ENCODE results near the gene CBLB. TPM values are rescaled to one million over a fixed set of nuclear protein-coding genes. Genes with fewer than 3 reads are reported as not detected.

CBLB gene
- total RNA-seq, 1 donor from 2014 or later: 60.3 TPM

DNA sequence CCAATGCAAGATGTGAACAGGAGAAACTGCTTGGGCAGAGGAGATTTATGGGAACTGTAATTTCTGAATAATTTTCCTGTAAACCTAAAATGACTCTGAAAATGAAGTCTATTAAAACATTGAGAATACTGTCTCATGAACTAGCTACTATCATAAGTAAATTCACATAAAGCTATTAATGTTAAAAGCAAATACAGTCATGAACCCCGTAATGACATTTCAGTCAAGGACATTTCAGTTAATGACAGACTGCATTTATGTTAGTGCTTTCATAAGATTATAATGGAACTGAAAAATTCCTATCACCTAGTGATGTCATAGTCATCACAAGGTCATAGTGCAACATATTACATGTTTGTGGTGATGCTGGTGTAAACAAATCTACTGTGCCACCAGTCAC, 17.2 kb downstream of the CBLB start:
- ATAC-seq (no peak), DNase-seq (no peak)
- intact Hi-C loops (cut with micrococcal nuclease): no loop called here

DNA sequence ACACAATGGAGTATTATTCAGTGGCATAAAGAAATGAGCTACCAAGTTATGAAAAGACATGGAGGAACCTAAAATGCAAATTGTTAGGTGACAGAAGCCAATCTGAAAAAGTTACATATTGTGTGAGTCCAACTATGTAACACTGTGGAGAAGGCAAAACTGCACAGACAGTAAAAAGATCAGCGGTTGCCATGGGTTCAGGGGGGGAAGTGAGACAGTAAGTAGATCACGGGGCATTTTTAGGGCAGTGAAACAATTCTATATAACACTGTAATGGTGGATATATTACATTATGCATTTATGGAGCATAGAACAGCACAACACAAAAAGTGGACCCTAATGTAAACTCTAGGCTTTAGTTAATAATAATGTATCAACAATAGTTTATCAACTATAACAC, 17.6 kb downstream of the CBLB start:
- intact Hi-C loops (cut with micrococcal nuclease): no loop called here
- ATAC-seq (no peak), DNase-seq (no peak)

DNA sequence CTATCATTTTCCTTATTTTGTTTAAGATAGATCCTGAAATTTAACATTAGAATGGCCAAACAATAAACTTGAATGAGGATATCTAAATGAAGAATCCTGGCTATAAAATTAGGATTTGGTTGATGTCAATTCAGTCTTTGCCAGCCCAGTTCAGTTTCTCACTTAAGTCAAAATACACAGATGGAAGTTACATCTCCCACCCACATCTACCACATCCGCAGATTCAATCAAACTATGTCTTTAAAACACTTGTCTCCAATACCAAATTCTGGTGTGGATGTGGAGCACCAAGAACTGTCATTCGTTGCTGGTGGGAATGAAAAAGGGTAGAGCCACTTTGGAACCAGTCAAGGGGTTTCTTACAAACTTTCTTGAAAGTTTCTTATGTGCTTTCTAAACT, 18.2 kb downstream of the CBLB start:
- DNase-seq: no peak
- ATAC-seq: no peak
- intact Hi-C loops (cut with micrococcal nuclease): no loop called here

DNA sequence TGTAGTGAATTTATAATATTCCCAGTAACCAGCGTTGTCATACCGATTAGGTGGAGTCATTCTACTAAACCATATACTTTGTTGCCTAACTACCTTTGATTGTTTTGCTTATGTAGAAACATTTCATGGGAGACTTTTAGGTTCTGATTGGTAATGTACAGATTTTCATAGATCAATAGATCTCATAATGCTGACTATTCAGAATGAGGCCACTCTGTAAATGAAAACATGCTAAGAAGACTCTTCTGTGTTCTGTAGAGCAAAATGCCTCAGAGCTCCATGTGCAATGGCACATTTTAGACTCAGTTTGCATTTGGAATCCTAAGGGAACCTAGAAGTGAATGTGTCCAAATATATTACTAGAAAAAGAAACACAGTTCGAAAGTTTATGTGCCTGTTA, 20.0 kb downstream of the CBLB start:
- ATAC-seq (no peak), DNase-seq (no peak)
- intact Hi-C loops (cut with micrococcal nuclease): no loop called here

DNA sequence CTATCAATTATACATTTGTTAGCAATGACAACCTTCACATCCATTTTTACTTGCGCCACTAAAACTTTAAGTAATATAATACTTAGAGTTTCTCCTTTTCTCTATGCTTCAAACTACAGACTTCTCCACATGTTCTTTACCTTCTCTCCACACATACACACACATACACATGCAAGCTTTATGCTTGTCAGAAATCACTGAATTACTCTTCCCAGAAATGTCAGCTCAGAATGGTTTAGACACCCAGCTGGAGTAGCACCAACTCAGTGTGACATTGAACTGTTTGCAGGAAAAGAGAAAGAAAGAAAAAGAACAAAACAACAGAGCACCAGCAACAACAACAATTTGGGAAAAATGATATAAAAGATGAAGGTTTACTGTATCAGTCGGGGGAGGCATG, 20.9 kb downstream of the CBLB start:
- intact Hi-C loops (cut with micrococcal nuclease): no loop called here

DNA sequence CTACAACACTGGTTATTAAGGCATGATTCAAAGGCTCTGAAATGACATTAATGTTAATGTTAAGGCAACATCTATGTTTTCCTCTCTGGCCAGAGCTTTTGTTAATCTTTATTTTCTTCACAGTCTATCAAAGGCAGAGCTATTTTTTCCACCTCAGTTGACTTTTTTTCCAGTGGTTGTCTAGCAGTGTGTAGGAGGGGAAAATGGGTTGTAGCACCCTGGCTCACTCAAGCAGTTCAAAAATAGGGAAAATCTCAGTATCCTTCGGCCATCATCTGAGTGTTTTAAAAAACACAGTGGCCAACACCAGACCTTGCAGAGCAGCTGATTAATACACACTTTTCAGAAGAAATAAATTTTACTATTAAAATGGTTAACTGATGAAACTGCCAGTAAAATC, 21.4 kb downstream of the CBLB start:
- intact Hi-C loops (cut with micrococcal nuclease): no loop called here
- no peak for DNase-seq
- ATAC-seq: peak; percentile 40

More for the DNA sequence above, 20.9 kb downstream of the CBLB start:
- ATAC-seq (no peak), DNase-seq (no peak)

DNA sequence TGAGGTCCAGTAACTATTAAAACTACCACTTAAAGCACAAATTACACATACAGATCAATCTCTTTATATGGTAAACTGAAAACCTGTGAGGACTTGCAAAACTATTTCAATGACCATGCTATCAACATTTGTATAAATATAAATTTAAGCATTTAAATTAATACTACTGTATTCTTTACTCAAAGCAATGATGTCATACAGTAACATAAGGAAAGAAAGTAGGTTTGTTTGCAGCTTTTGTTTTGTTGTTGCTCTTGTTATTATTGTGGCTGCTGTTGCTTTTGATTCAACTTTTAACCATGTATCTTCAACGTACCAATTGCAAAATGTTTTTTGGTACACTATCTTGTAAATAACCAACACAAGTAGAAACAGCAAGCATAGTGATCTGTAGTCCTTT, 22.0 kb downstream of the CBLB start:
- intact Hi-C loops (cut with micrococcal nuclease): no loop called here
- no peak for ATAC-seq
- no peak for DNase-seq

DNA sequence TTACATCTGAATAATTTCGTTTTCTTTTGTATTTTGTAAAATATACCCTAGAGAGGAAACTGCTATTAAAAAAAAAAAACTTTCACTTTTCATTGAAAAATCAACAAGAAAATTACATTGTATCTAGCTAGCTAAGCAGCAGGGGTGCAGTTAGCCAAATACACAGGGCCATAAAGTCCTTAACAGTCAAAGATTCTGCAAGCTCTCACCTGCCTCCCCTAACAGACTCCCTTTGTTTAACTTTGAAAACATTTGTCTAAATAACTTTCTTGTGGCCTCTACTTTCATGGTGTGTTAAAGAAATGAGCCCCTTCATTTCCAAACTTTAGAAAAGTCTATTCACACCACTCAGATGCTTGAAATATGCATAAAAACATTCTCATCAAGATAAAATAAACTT, 23.3 kb downstream of the CBLB start:
- intact Hi-C loops (cut with micrococcal nuclease): no loop called here
- no peak for DNase-seq
- no peak for ATAC-seq

DNA sequence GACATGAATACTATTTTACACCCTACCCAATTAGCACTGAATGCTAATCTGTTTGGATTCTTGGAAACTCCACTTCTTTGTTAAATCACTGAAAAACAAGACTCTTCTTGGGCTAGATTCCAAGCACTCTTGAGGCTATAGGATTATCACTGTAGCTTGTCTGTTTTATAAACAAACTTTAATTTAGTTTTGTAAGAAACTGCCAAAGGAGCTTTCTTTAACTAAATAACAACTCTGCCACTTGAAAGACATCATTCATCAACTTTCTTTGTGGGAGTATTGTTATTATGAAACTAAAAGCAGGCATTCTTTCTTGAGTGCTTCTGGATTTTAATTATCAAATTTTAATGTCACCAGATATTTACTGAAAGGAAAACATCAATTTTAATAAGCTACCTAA, 24.1 kb downstream of the CBLB start:
- DNase-seq: no peak
- intact Hi-C loops (cut with micrococcal nuclease): no loop called here
- no peak for ATAC-seq

DNA sequence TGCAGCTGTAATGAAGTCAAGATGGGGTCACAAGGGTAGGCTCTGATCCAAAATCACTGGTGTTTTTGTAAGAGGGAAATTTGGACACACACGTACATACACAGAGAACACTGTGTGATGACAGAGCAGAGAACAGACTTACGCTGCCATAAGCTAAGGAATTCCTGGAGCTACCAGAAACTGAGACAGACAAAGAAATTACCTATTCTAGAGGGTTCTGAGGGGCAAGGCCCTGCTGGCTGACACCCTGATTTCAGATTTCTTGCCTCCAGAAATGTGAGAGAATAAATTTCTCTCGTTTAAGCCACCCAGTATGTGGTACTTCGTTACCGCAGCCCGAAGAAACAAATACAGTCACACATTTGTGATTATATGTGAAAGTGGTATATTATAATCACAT, 24.8 kb downstream of the CBLB start:
- intact Hi-C loops (cut with micrococcal nuclease): no loop called here
- DNase-seq (no peak), ATAC-seq (peak; percentile 88)

DNA sequence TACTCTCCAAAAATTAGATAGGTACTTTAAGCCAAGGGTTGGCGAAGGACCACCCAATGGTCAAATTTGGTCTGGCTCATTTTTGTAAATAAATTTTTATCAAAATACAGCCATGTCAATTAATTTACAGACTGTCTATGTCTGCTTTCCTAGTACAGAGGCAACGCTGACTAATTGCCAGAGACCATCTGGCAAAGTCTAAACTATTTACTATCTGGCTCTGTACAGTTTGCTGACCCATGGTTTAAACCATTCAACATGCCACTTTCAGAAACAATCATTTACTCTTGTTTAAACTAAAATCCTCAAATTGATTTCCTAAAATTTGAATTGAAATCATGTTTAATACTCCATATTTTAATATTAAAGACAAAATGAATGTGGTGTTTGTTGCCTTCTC, 25.9 kb downstream of the CBLB start:
- ATAC-seq (peak; percentile 56), DNase-seq (no peak)
- intact Hi-C loops (cut with micrococcal nuclease): no loop called here

DNA sequence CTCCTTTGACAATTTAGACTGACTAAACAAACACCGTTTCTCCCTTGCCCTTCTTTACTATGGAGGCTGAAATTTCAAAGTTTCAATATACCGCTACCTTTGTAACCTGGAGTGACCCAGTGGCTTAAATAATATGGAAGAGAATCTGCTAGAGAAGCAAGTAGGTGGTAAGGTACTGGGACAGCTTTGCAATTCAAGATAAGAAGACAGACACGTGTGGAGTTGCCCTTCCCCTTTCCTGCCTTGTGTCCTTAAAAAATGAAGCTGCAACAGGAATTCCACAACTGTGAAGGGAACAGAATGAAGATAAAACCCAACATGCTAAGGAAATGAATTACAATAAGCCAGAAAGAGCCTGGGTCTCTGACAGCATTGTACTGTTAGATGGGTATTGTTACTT, 26.4 kb downstream of the CBLB start:
- no peak for DNase-seq
- intact Hi-C loops (cut with micrococcal nuclease): no loop called here
- ATAC-seq: no peak

DNA sequence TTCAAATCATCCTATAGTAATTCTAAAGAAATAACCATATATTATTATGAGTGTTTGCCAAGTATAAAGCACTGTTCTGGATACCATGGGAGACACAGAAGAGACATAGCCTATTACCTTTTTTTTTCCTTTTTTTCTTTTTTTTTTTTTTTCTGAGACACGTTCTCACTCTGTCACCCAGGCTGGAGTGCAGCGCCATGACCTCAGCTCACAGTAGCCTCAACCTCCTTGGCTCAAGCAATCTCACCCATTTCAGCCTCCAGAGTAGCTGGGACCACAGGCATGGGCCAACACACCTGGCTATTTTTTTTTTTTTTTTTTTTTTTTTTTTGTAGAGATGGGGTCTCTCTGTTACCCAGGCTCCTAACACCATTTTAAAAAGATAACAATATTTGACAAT, 30.9 kb downstream of the CBLB start:
- no peak for DNase-seq
- intact Hi-C loops (cut with micrococcal nuclease): no loop called here
- peak; percentile 17 for ATAC-seq

DNA sequence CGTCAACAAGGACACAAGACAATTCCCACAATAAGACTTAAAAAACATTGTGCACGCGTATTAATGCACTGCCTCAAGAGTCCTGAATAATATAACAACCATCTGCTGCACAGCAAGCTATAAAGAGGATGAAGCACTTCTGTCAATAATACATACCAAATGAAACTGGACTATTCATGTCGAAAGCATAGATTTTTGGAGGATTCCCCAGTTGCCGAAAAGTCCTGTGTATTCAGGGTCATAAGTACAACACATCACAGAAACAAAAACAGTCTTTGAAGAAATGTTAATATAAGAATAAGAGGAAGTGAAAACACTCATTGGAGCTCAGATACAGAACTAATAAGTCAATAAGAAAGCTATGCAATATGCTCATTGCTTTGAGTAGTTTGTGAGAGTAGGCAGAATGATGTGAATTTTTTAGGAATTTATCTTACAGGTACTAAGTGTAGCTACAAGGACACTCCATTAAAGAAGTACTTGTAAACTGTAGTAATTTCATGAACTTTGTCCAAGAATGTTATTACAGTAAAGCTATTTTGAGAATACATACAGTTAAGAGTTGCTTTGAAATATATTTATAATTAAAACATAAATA, 31.6 kb downstream of the CBLB start:
- DNase-seq (no peak), ATAC-seq (no peak)
- intact Hi-C loops (cut with micrococcal nuclease): no loop called here

DNA sequence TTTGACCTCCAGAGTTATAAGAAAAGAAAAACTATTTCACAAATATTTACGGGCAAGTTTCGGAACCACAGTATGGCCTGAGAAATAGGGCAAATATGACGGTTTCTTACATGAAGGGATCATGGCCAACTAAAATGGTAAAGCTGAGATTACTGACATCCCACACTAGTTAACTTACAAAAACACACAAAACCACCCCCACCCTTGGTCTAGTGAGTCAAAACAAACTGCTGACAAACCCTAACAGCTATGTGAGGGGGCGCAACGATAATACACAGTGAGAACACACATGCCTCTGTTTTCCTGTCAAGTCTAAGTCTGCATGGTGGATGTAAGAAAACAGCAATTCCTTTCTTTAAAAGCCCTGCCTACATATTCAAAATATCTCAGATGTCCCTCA, 32.3 kb downstream of the CBLB start:
- ATAC-seq (peak; percentile 50), DNase-seq (no peak)
- intact Hi-C loops (cut with micrococcal nuclease): no loop called here

DNA sequence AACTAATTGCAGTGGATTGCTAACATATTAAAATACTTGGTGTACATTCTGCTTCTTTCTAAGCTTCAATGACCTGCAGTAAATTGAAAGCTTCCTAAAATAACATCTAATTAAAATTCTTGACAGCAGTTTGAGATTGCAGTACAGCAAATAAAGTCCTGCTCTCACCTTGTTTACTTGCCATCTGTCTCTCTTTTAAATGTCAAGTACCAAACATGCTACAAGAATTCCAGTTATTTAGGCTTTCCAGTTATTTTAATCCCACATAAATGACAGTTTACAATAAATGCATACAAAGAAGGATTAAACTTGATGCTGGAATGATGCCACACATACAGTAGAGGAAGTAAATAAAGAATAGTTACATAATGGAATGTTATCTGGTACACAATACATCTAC, 33.2 kb downstream of the CBLB start:
- DNase-seq: no peak
- intact Hi-C loops (cut with micrococcal nuclease): no loop called here
- ATAC-seq: peak; percentile 65

DNA sequence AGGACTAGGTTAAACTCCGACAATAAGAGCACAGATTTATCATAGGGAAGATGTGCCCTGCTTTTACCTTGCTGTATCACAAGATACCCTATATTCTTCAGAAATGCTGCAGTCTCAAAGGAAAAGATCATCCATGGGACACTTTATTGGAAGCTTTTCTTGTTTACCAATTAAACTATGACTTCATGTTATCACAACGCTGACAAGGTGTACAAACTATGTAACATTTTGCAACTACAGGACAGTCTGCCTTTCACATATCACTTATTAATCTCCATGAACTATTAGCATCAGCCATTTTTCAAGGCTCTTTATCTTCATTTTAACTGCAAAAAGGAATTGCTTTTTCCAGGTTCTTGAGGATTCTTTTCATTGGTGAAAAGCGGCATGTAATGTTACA, 34.0 kb downstream of the CBLB start:
- ATAC-seq: no peak
- intact Hi-C loops (cut with micrococcal nuclease): no loop called here

DNA sequence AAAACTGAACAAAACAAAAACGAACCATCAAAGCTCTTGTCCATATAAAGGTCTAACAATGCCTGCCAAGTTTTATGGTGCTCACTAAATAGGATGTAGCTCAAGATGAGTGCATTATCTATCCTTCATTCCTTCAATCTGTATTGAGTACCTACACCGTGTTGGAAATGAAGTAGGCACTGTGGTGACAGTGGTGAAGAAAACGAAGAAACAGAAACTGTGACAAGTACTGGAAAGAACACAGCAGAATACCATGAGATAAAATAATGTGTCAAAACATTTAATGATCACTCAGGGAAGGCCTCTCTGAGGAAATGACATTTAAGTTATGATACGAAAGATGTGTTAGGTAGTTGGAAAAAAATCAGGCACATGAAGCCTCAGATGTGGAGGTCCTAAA, 36.2 kb downstream of the CBLB start:
- ATAC-seq (no peak), DNase-seq (no peak)
- intact Hi-C loops (cut with micrococcal nuclease): no loop called here

More for the DNA sequence above, 34.0 kb downstream of the CBLB start:
- no peak for DNase-seq

DNA sequence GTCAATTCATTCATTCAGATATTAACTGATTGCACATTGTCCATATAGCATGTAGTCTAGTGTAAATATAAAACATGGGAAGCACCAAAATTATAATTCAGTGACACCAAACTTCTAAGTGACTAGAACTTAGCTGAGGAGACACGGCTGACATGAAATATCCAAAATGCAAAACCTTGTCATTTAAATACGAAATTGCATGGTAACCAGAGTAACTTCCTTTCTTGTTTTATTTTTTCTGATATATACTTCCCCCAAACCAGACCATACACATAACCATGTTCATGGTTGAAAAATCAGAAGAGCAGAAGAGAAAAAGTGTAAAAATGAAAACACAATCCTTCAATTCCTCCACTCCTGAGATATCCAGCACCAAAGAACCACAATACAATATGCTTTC, 38.0 kb downstream of the CBLB start:
- intact Hi-C loops (cut with micrococcal nuclease): no loop called here
- DNase-seq: no peak

DNA sequence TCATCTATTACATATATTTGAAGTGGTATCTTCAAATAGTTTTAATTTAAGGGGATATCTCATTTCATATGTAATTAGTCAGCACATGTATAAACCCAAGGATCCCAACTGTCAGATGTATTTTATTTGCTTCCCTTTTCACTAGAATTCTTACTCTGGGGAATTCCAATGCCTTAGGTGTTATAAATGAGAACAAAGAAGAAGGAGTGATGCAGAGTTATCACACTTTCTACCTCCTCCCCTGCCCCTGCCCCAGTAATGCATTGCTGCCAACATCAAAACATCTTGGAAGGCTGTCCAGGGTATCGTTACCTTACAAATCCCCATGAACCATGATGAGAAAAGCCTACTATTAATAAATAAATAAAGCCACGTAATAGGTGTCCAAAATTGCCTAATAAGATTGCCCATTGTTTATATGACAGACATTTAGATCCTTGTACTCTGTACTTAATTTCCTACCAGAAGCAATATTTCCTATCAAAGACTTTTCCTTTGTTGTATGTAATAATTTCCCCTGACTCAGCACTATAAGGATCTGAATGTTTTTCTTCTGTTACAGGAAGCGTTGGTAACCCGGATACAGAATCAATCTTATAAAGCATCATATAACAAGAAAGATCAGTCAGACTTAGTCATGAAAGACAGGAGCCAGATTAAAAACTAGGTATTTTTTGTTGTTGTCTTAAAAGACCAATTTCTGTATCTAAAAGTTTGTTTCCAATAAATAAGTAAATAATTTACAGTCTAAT, 38.8 kb downstream of the CBLB start:
- ATAC-seq (no peak), DNase-seq (no peak)
- intact Hi-C loops (cut with micrococcal nuclease): no loop called here

More for the DNA sequence above, 38.0 kb downstream of the CBLB start:
- no peak for ATAC-seq

DNA sequence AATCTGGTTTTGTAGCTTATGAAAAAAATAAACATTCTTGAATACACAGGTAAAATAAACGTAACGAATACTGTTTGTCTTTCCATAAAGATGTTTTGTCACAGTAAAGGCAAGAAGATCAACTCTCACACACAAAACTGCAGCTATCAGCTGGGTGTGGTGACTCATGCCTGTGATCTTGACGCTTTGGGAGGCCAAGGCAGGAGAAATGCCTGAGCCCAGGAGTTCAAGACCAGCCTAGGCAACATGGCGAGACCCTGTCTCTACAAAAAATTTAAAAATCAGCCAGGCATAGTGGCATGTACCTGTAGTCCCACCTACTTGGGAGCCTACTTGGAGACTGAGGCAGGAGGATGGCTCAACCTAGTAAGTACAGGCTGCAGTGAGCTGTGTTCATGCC, 39.6 kb downstream of the CBLB start:
- DNase-seq: no peak
- intact Hi-C loops (cut with micrococcal nuclease): no loop called here
- no peak for ATAC-seq

Measured in left ventricle myocardium superior (tissue), 1 donor.